HL-60 (cell line): ENCODE results near the gene TNRC18.

Source experiments
- DNase-seq, 2 experiments: peaks; one replicate each; pipeline ENCODE4 v3.0.0-alpha.2; 2010 to 2020; ENCODE audit warnings: low read depth in 1 of 2, low spot score in 1 of 2
- H3K27ac ChIP-seq: fragments of 250-450 bp; sonication (Bioruptor Pico); replicated peaks from 2 replicates; pipeline ENCODE4 v1.5.1; 2020; ENCODE audit warnings: mild to moderate bottlenecking, moderate library complexity
- H3K27me3 ChIP-seq: fragments of 250-450 bp; sonication (Bioruptor Pico); 2 replicates; pipeline ENCODE4 v1.5.1; 2021; ENCODE audit warnings: mild to moderate bottlenecking, moderate library complexity; ENCODE audit not compliant: insufficient read depth, poor library complexity, severe bottlenecking
- H3K4me3 ChIP-seq: replicated peaks from 2 replicates; pipeline ENCODE4 v1.5.1; 2011; ENCODE audit warnings: mild to moderate bottlenecking, control low read depth, low read length; ENCODE audit not compliant: insufficient read depth
- CTCF ChIP-seq: IDR thresholded peaks from one replicate; pipeline ENCODE4 v1.5.1; 2011; ENCODE audit warnings: low read length, control low read depth, inconsistent platforms; ENCODE audit not compliant: insufficient read depth
- GABPA ChIP-seq: IDR thresholded peaks from 2 replicates; pipeline ENCODE4 v1.6.1; 2012; ENCODE audit warnings: low read depth
- POLR2AphosphoS5 ChIP-seq: IDR thresholded peaks from 2 replicates; pipeline ENCODE4 v1.6.1; 2012; ENCODE audit warnings: low read depth
- REST ChIP-seq: IDR thresholded peaks from 2 replicates; pipeline ENCODE4 v1.6.1; 2012; ENCODE audit warnings: low read depth; ENCODE audit not compliant: insufficient replicate concordance
- SPI1 ChIP-seq: IDR thresholded peaks from 2 replicates; pipeline ENCODE4 v1.6.1; 2012; ENCODE audit warnings: low read depth, mild to moderate bottlenecking, borderline replicate concordance

The TNRC18 gene

GRCh38 chr7:5333121-5334045 lies 90.3 kb downstream of the TNRC18 start:
- no peak overlapping the region for H3K27ac ChIP-seq
- H3K27me3 ChIP-seq, result no peaks in the 10 kb centered on the region
- H3K4me3 ChIP-seq, result no peak overlapping the region
- TF ChIP-seq GABPA (no peak), POLR2AphosphoS5 (no peak), CTCF (no peak), REST (no peak), SPI1 (no peak)
- DNase-seq, result no peak

GRCh38 chr7:5332579-5332978 lies 91.1 kb downstream of the TNRC18 start:
- Histone ChIP-seq H3K27ac (no peak overlapping the region), H3K4me3 (no peak overlapping the region), H3K27me3 (no peaks in the 10 kb centered on the region)
- no peak for DNase-seq
- no peak for TF ChIP-seq POLR2AphosphoS5
- no peak for TF ChIP-seq REST
- TF ChIP-seq CTCF, result no peak

GRCh38 chr7:5330288-5330687 lies 93.3 kb downstream of the TNRC18 start:
- no peaks in the 10 kb centered on the region for H3K27me3 ChIP-seq
- no peak overlapping the region for H3K27ac ChIP-seq
- H3K4me3 ChIP-seq, result no peak overlapping the region
- DNase-seq, result no peak
- TF ChIP-seq CTCF (no peak), POLR2AphosphoS5 (no peak), SPI1 (no peak), REST (no peak), GABPA (no peak)
